HepG2 (cell line): ENCODE results near the gene STK25. TPM values are rescaled to one million over a fixed set of nuclear protein-coding genes. Genes with fewer than 3 reads are reported as not detected.

Experiments used
- ADNP ChIP-seq: sonication (generic); formaldehyde crosslinking; IDR thresholded peaks from 2 replicates; pipeline ENCODE4 v1.4.0; 2020; ENCODE audit warnings: missing genetic modification reagents
- BCL6 ChIP-seq: IDR thresholded peaks from 2 replicates; pipeline ENCODE4 v1.6.1; 2016; ENCODE audit warnings: missing genetic modification reagents, missing compliant biosample characterization
- CTCF ChIP-seq: sonication (generic); formaldehyde crosslinking; IDR thresholded peaks from 2 replicates; pipeline ENCODE4 v1.5.0; 2020; ENCODE audit warnings: mild to moderate bottlenecking, missing genetic modification reagents, moderate library complexity
- DMAP1 ChIP-seq: IDR thresholded peaks from 2 replicates; pipeline ENCODE4 v1.6.1; 2016
- FOSL2 ChIP-seq: sonication (generic); formaldehyde crosslinking; IDR thresholded peaks from 2 replicates; pipeline ENCODE4 v1.4.0; 2020; ENCODE audit warnings: missing genetic modification reagents
- GTF3A ChIP-seq: sonication (generic); formaldehyde crosslinking; conservative IDR thresholded peaks from 2 replicates; pipeline ENCODE4 v1.4.0; 2020; ENCODE audit warnings: mild to moderate bottlenecking, missing genetic modification reagents
- IKZF4 ChIP-seq: sonication (generic); formaldehyde crosslinking; IDR thresholded peaks from 2 replicates; pipeline ENCODE4 v1.5.1; 2020; ENCODE audit warnings: borderline replicate concordance, mild to moderate bottlenecking, low read depth, missing genetic modification reagents; ENCODE audit errors: not compliant biosample characterization
- IRF2 ChIP-seq: IDR thresholded peaks from 2 replicates; pipeline ENCODE4 v1.6.1; 2018; ENCODE audit warnings: missing genetic modification reagents, missing compliant biosample characterization
- MEIS2 ChIP-seq: sonication (generic); formaldehyde crosslinking; IDR thresholded peaks from 2 replicates; pipeline ENCODE4 v1.9.0; 2021; ENCODE audit warnings: mild to moderate bottlenecking, missing genetic modification reagents
- NCOA5 ChIP-seq: sonication (generic); formaldehyde crosslinking; IDR thresholded peaks from 2 replicates; pipeline ENCODE4 v1.4.0; 2020; ENCODE audit warnings: missing genetic modification reagents
- SKI ChIP-seq: fragments of 450-650 bp; IDR thresholded peaks from one replicate; pipeline ENCODE4 v1.6.1; 2018; ENCODE audit warnings: mild to moderate bottlenecking; ENCODE audit not compliant: partially characterized antibody
- YEATS2 ChIP-seq: sonication (generic); formaldehyde crosslinking; IDR thresholded peaks from 2 replicates; pipeline ENCODE4 v1.4.0; 2020; ENCODE audit warnings: missing genetic modification reagents, borderline replicate concordance
- ZBTB25 ChIP-seq: IDR thresholded peaks from 2 replicates; pipeline ENCODE4 v1.6.1; 2018; ENCODE audit warnings: missing genetic modification reagents
- ZBTB37 ChIP-seq: sonication (generic); formaldehyde crosslinking; IDR thresholded peaks from 2 replicates; pipeline ENCODE4 v1.4.0; 2020; ENCODE audit warnings: mild to moderate bottlenecking, missing genetic modification reagents
- ZNF235 ChIP-seq: sonication (generic); formaldehyde crosslinking; IDR thresholded peaks from 2 replicates; pipeline ENCODE4 v1.8.1; 2023; ENCODE audit warnings: mild to moderate bottlenecking, missing genetic modification reagents, borderline replicate concordance
- ZNF350 ChIP-seq: sonication (generic); formaldehyde crosslinking; IDR thresholded peaks from 2 replicates; pipeline ENCODE4 v1.4.0; 2020; ENCODE audit warnings: mild to moderate bottlenecking, low read depth, missing genetic modification reagents, borderline replicate concordance
- ZNF546 ChIP-seq: sonication (generic); formaldehyde crosslinking; conservative IDR thresholded peaks from 2 replicates; pipeline ENCODE4 v1.8.1; 2023; ENCODE audit warnings: mild to moderate bottlenecking, missing genetic modification reagents
- ZNF558 ChIP-seq: sonication (generic); formaldehyde crosslinking; IDR thresholded peaks from 2 replicates; pipeline ENCODE4 v1.9.0; 2022; ENCODE audit warnings: mild to moderate bottlenecking, missing genetic modification reagents, borderline replicate concordance
- ZNF768 ChIP-seq: sonication (generic); formaldehyde crosslinking; IDR thresholded peaks from 2 replicates; pipeline ENCODE4 v1.4.0; 2020; ENCODE audit warnings: missing genetic modification reagents
- ZNF883 ChIP-seq: sonication (generic); formaldehyde crosslinking; IDR thresholded peaks from 2 replicates; pipeline ENCODE4 v1.5.1; 2020; ENCODE audit warnings: mild to moderate bottlenecking, missing genetic modification reagents; ENCODE audit errors: not compliant biosample characterization
- polyA plus RNA-seq, 8 experiments: library from polyadenylated mRNA; depleted of rRNA in 3 of 8; stranded (reverse) in 7 of 8; unstranded in 1 of 8; fragments of >200 nt; fragmentation: Illumina TruSeq in 4 of 8; extraction: Trizol in 4 of 8; gene quantifications; 2 replicates each; pipeline versions ENCODE4 v1.2.1 to v1.2.3, GENCODE V29; 2011 to 2016; ENCODE audit warnings: low read depth in 4 of 8, missing spikeins in 1 of 8, mixed read lengths in 1 of 8; ENCODE audit not compliant: insufficient read depth in 1 of 8
- total RNA-seq, 5 experiments: library from RNA; depleted of rRNA; stranded (reverse); fragments of >200 nt; fragmentation: Illumina TruSeq; extraction: Trizol; gene quantifications; 2 replicates each; pipeline ENCODE4 v1.2.3, GENCODE V29; 2016; ENCODE audit warnings: low read depth in 1 of 5

STK25 gene
- total and polyA plus RNA-seq, 2 of the 13 experiments (the other 11 are each of a cell fraction or from before 2014, with no cell fraction given): 177 to 481 TPM

- TF ChIP-seq ZBTB25 (no peak), NCOA5 (CRISPR knock-in tag) (no peak), CTCF (CRISPR knock-in tag) (no peak), FOSL2 (CRISPR knock-in tag) (peak; percentile 78), ZNF558 (CRISPR knock-in tag) (no peak), ZNF235 (CRISPR knock-in tag) (no peak), SKI (no peak), IKZF4 (CRISPR knock-in tag) (no peak), ZNF883 (CRISPR knock-in tag) (peak; percentile 15), ZNF768 (CRISPR knock-in tag) (peak; percentile 48; the same call in 1 of the 2 replicates), ZBTB37 (no peak), BCL6 (CRISPR knock-in tag) (0 out of 2 replicates have a peak, but pooled peaks have one; percentile 13), DMAP1 (no peak), ZNF546 (CRISPR knock-in tag) (no peak), YEATS2 (CRISPR knock-in tag) (peak; percentile 25; the same call in 1 of the 2 replicates), ADNP (no peak), IRF2 (CRISPR knock-in tag) (0 out of 2 replicates have a peak, but pooled peaks have one; percentile 16), MEIS2 (CRISPR knock-in tag) (no peak; the same call in 1 of the 2 replicates), ZNF350 (no peak), GTF3A (CRISPR knock-in tag) (no peak)
Observed at GRCh38 chr2:241479026-241479898, 29.1 kb downstream of the STK25 start (continued).
